ENCODE measurements around the gene DAGLB.

DNA sequence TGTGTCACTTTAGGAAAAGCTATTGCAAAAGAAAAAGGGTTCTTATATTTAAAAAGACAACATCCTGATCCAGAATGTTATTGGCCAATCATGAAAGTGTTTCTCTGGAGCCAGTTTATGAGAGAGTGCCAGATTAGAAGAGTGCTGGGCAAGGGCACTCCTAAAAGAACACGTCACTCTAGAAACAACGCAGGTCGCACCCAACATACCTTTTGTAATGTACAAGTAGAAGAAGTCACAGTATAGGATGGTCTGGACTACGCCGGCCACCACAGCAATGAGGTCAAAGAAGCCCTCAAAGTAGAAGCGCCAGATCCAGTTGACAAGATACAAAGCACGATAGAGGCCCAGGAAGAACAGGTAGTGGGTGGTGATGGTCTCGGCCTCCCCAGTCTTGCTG, 18.1 kb upstream of the DAGLB start:
- TF ChIP-seq CTCF (IDR thresholded peaks at IDR 0.05; ENCODE audit: low read length) (no peak), EZH2phosphoT487 (IDR thresholded peaks at IDR 0.05; ENCODE audit: low read length) (no peak)
